GF-D8 (cell line): ENCODE measurements around the gene NCKAP5L.
"Not testable (repeated sequence)": the region's sequence is repeated elsewhere in the genome, so short reads cannot be mapped to it uniquely, and the experiment has no call there.

Source experiments
- DNase-seq: peaks from one replicate; lab custom pipeline; 2025; lab: John Stamatoyannopoulos, UW

Gene NCKAP5L

GRCh38 chr12:49864798-49865090 lies 36.5 kb upstream of the NCKAP5L start:
- DNase-seq, result no peak

- DNase-seq, result no peak
These were observed 36.0 kb upstream of the NCKAP5L start for GRCh38 chr12:49863946-49864797.

- not testable (repeated sequence) for DNase-seq
These were observed 32.7 kb upstream of the NCKAP5L start for GRCh38 chr12:49860921-49861320.

GRCh38 chr12:49855890-49856289 lies 27.7 kb upstream of the NCKAP5L start:
- DNase-seq, result not testable (repeated sequence)

- no peak for DNase-seq
These were observed 26.8 kb upstream of the NCKAP5L start for GRCh38 chr12:49854976-49855375.

GRCh38 chr12:49853671-49854070 lies 25.5 kb upstream of the NCKAP5L start:
- no peak for DNase-seq

GRCh38 chr12:49847161-49847560 lies 18.9 kb upstream of the NCKAP5L start:
- DNase-seq, result peak; percentile 12

GRCh38 chr12:49846032-49846431 lies 17.8 kb upstream of the NCKAP5L start:
- DNase-seq, result no peak

- no peak for DNase-seq
These were observed 15.7 kb upstream of the NCKAP5L start for GRCh38 chr12:49843876-49844437.

GRCh38 chr12:49843411-49843810 lies 15.2 kb upstream of the NCKAP5L start:
- no peak for DNase-seq

GRCh38 chr12:49842519-49843352 lies 14.5 kb upstream of the NCKAP5L start, which contains the start of gene BCDIN3D:
TSS of gene BCDIN3D (minus strand) at chr12:49843106. CDS start at chr12:49843087, 19 bp downstream.
- DNase-seq, result peak; percentile 86

- peak; percentile 4 for DNase-seq
These were observed 10.9 kb upstream of the NCKAP5L start for GRCh38 chr12:49838973-49839633.

- no peak for DNase-seq
These were observed 4.7 kb upstream of the NCKAP5L start for GRCh38 chr12:49832836-49833421.

- DNase-seq, result no peak
These were observed 3.5 kb upstream of the NCKAP5L start for GRCh38 chr12:49831717-49832116.

- DNase-seq, result no peak
These were observed 663 bp downstream of the NCKAP5L start for GRCh38 chr12:49827401-49828099.

GRCh38 chr12:49827051-49827400 lies 1.2 kb downstream of the NCKAP5L start:
- DNase-seq, result no peak

- no peak for DNase-seq
These were observed 2.2 kb downstream of the NCKAP5L start for GRCh38 chr12:49825971-49826421.

GRCh38 chr12:49825360-49825970 lies 2.7 kb downstream of the NCKAP5L start:
- no peak for DNase-seq

GRCh38 chr12:49824895-49825294 lies 3.3 kb downstream of the NCKAP5L start:
- no peak for DNase-seq

- no peak for DNase-seq
These were observed 3.8 kb downstream of the NCKAP5L start for GRCh38 chr12:49824416-49824815.

GRCh38 chr12:49823951-49824350 lies 4.3 kb downstream of the NCKAP5L start:
- no peak for DNase-seq
